Fibroblast of lung (primary cell): ENCODE data around the gene XPO6. TPM values are rescaled to one million over a fixed set of nuclear protein-coding genes. Genes with fewer than 3 reads are reported as not detected.
"Not testable (repeated sequence)": the region's sequence is repeated elsewhere in the genome, so short reads cannot be mapped to it uniquely, and the experiment has no call there.

Experiments used
- DNase-seq, 2 donors: peaks; one replicate each; pipeline versions ENCODE4 v3.0.0 to v3.0.0-alpha.2; 2010; ENCODE audit warnings: low read depth in 2 of 2
- H2AFZ ChIP-seq: 2 replicates; pipeline ENCODE4 v1.5.1; 2012; ENCODE audit warnings: low read length, control low read depth, inconsistent platforms
- H3K27ac ChIP-seq: 2 replicates; pipeline ENCODE4 v1.5.1; 2011; ENCODE audit warnings: low read length, control low read depth; ENCODE audit not compliant: insufficient read depth
- H3K27me3 ChIP-seq: 2 replicates; pipeline ENCODE4 v1.5.1; 2011; ENCODE audit warnings: mild to moderate bottlenecking, low read length; ENCODE audit not compliant: control insufficient read depth, insufficient read depth
- H3K36me3 ChIP-seq: 2 replicates; pipeline ENCODE4 v1.5.1; 2011; ENCODE audit warnings: low read length; ENCODE audit not compliant: control insufficient read depth, insufficient read depth
- H3K4me1 ChIP-seq: 2 replicates; pipeline ENCODE4 v1.5.1; 2011; ENCODE audit warnings: low read length; ENCODE audit not compliant: control insufficient read depth, insufficient read depth; ENCODE audit errors: extremely low read depth
- H3K4me2 ChIP-seq: 2 replicates; pipeline ENCODE4 v1.5.1; 2011; ENCODE audit warnings: low read length, control low read depth; ENCODE audit not compliant: insufficient read depth; ENCODE audit errors: extremely low read depth
- H3K4me3 ChIP-seq, 4 experiments: fragments of 200-600 bp in 1 of 4; sonication (generic) in 1 of 4; replicated peaks in 1 of 4; 2 replicates each; pipeline ENCODE4 v1.5.1; 2011 to 2016; ENCODE audit warnings: low read length in 4 of 4, low read depth in 3 of 4, mild to moderate bottlenecking in 3 of 4, control low read depth in 2 of 4, inconsistent platforms in 1 of 4, mixed read lengths in 1 of 4; ENCODE audit not compliant: insufficient read depth in 1 of 4; ENCODE audit errors: control extremely low read depth in 1 of 4
- H3K79me2 ChIP-seq: 2 replicates; pipeline ENCODE4 v1.5.1; 2012; ENCODE audit warnings: mild to moderate bottlenecking, low read length, inconsistent platforms; ENCODE audit not compliant: control insufficient read depth, insufficient read depth
- H3K9ac ChIP-seq: 2 replicates; pipeline ENCODE4 v1.5.1; 2011; ENCODE audit warnings: mild to moderate bottlenecking, low read length, control low read depth; ENCODE audit not compliant: insufficient read depth
- H3K9me3 ChIP-seq: 2 replicates; pipeline ENCODE4 v1.5.1; 2012; ENCODE audit warnings: low read depth, low read length; ENCODE audit not compliant: control insufficient read depth, insufficient read depth
- H4K20me1 ChIP-seq: 2 replicates; pipeline ENCODE4 v1.5.1; 2011; ENCODE audit warnings: low read length; ENCODE audit not compliant: control insufficient read depth, insufficient read depth; ENCODE audit errors: extremely low read depth
- CTCF ChIP-seq, 2 donors: IDR thresholded peaks in 1 of 2; conservative IDR thresholded peaks in 1 of 2; 1 replicate in 1 of 2; 2 replicates in 1 of 2; pipeline ENCODE4 v1.5.1; 2011 to 2012; ENCODE audit warnings: low read length in 2 of 2, control low read depth in 1 of 2, inconsistent platforms in 1 of 2, low read depth in 1 of 2, mild to moderate bottlenecking in 1 of 2
- EZH2 ChIP-seq: IDR thresholded peaks from 2 replicates; pipeline ENCODE4 v1.5.1; 2012; ENCODE audit warnings: low read length, control low read depth, mild to moderate bottlenecking; ENCODE audit errors: missing control alignments
- polyA plus RNA-seq, 2 donors: library from polyadenylated mRNA; depleted of rRNA in 1 of 2; stranded (reverse) in 1 of 2; unstranded in 1 of 2; fragments of >200 nt; gene quantifications; 2 replicates each; pipeline ENCODE4 v1.2.1, GENCODE V29; 2011 to 2012; ENCODE audit warnings: missing spikeins in 1 of 2
- total RNA-seq: library from RNA; depleted of rRNA; stranded (reverse); fragments of >200 nt; gene quantifications from 2 replicates; pipeline ENCODE4 v1.2.1, GENCODE V29; 2014

The XPO6 gene
- total and polyA plus RNA-seq, 2 donors (not counting 1 experiment from before 2014, with no cell fraction given), result 134 to 185 TPM

- Histone ChIP-seq H3K4me2 (no peak overlapping the region), H3K4me3 (no peak overlapping the region), H3K9ac (no peak overlapping the region), H4K20me1 (no peaks in the 10 kb centered on the region), H2AFZ (no peak overlapping the region), H3K9me3 (no peaks in the 10 kb centered on the region), H3K36me3 (peaks cover 23% of the 10 kb centered on the region), H3K4me1 (no peaks in the 10 kb centered on the region), H3K27ac (no peak overlapping the region), H3K27me3 (no peaks in the 10 kb centered on the region), H3K79me2 (no peaks in the 10 kb centered on the region)
- no peak for DNase-seq
- TF ChIP-seq CTCF (conservative IDR thresholded peaks at IDR 0.05 in 1 of 2, IDR thresholded peaks at IDR 0.05 in 1 of 2; ENCODE audit: low read depth in 1 of 2, low read length in 2 of 2) (no peak), EZH2 (no peak)
Measured at GRCh38 chr16:28120754-28121153, 91.0 kb downstream of the XPO6 start.

- Histone ChIP-seq H3K4me1 (no peaks in the 10 kb centered on the region), H3K4me3 (no peak overlapping the region), H3K9me3 (no peaks in the 10 kb centered on the region), H3K27ac (no peak overlapping the region), H4K20me1 (no peaks in the 10 kb centered on the region), H3K27me3 (no peaks in the 10 kb centered on the region), H3K79me2 (no peaks in the 10 kb centered on the region), H3K36me3 (peaks cover 12% of the 10 kb centered on the region), H2AFZ (no peak overlapping the region), H3K9ac (no peak overlapping the region), H3K4me2 (no peak overlapping the region)
- DNase-seq, result no peak
- TF ChIP-seq EZH2, result no peak
- TF ChIP-seq CTCF (conservative IDR thresholded peaks at IDR 0.05 in 1 of 2, IDR thresholded peaks at IDR 0.05 in 1 of 2; ENCODE audit: low read depth in 1 of 2, low read length in 2 of 2), result no peak
Measured at GRCh38 chr16:28118637-28119036, 93.1 kb downstream of the XPO6 start.

- H3K4me1 ChIP-seq, result no peaks in the 10 kb centered on the region
- TF ChIP-seq EZH2 (no peak), CTCF (conservative IDR thresholded peaks at IDR 0.05 in 1 of 2, IDR thresholded peaks at IDR 0.05 in 1 of 2; ENCODE audit: low read depth in 1 of 2, low read length in 2 of 2) (no peak)
- H3K79me2 ChIP-seq, result no peaks in the 10 kb centered on the region
- H3K36me3 ChIP-seq, result peaks cover 14% of the 10 kb centered on the region
- H3K27ac ChIP-seq, result no peak overlapping the region
- H4K20me1 ChIP-seq, result no peaks in the 10 kb centered on the region
- no peak for DNase-seq
- no peak overlapping the region for H3K4me2 ChIP-seq
- no peak overlapping the region for H3K9ac ChIP-seq
- no peaks in the 10 kb centered on the region for H3K9me3 ChIP-seq
- H3K4me3 ChIP-seq, result no peak overlapping the region
- no peaks in the 10 kb centered on the region for H3K27me3 ChIP-seq
- no peak overlapping the region for H2AFZ ChIP-seq
Measured at GRCh38 chr16:28117168-28117565, 94.6 kb downstream of the XPO6 start.

- not testable (repeated sequence) for H2AFZ ChIP-seq, H3K27me3 ChIP-seq, H4K20me1 ChIP-seq, H3K27ac ChIP-seq, H3K79me2 ChIP-seq, H3K9me3 ChIP-seq, H3K9ac ChIP-seq, H3K4me2 ChIP-seq, H3K36me3 ChIP-seq, H3K4me3 ChIP-seq, H3K4me1 ChIP-seq
- peak in 1 of 2 donors; percentile 51 for DNase-seq
Measured at GRCh38 chr16:28115866-28116265, 95.9 kb downstream of the XPO6 start.
